ACC112 (cell line): ENCODE results near the gene ATP13A3.
A peak's percentile ranks its signal among the peaks of the same experiment; 100 is the strongest.
"Not testable (repeated sequence)": the region's sequence is repeated elsewhere in the genome, so short reads cannot be mapped to it uniquely, and the experiment has no call there.

ENCODE experiments used
- H2AFZ ChIP-seq: fragments of 200-600 bp; sonication (generic); one replicate; pipeline ENCODE4 v1.6.0; 2017; ENCODE audit warnings: antibody characterized with exemption, low read length; ENCODE audit not compliant: unreplicated experiment
- H3K27ac ChIP-seq: fragments of 200-600 bp; sonication (generic); 2 replicates; pipeline ENCODE4 v1.5.1; 2014; ENCODE audit warnings: low read depth, mild to moderate bottlenecking, antibody characterized with exemption, low read length, moderate library complexity
- H3K27me3 ChIP-seq: fragments of 200-600 bp; sonication (generic); 2 replicates; pipeline ENCODE4 v1.6.1; 2014; ENCODE audit warnings: mild to moderate bottlenecking, antibody characterized with exemption, low read length, moderate library complexity, mixed read lengths; ENCODE audit not compliant: insufficient read depth
- H3K36me3 ChIP-seq: fragments of 200-600 bp; sonication (generic); 2 replicates; pipeline ENCODE4 v1.6.1; 2016; ENCODE audit warnings: mild to moderate bottlenecking, antibody characterized with exemption, low read length, moderate library complexity, mixed read lengths; ENCODE audit not compliant: insufficient read depth
- H3K4me1 ChIP-seq: fragments of 200-600 bp; sonication (generic); one replicate; pipeline ENCODE4 v1.6.1; 2016; ENCODE audit warnings: low read length, mixed read lengths; ENCODE audit not compliant: insufficient read depth, unreplicated experiment, control insufficient read depth
- H3K4me3 ChIP-seq: fragments of 200-600 bp; sonication (generic); 2 replicates; pipeline ENCODE4 v1.5.1; 2014; ENCODE audit warnings: mild to moderate bottlenecking, low read depth, low read length
- H3K79me2 ChIP-seq: fragments of 200-600 bp; sonication (generic); one replicate; pipeline ENCODE4 v1.6.0; 2016; ENCODE audit warnings: low read length; ENCODE audit not compliant: control insufficient read depth, unreplicated experiment, insufficient read depth

The ATP13A3 gene

DNA sequence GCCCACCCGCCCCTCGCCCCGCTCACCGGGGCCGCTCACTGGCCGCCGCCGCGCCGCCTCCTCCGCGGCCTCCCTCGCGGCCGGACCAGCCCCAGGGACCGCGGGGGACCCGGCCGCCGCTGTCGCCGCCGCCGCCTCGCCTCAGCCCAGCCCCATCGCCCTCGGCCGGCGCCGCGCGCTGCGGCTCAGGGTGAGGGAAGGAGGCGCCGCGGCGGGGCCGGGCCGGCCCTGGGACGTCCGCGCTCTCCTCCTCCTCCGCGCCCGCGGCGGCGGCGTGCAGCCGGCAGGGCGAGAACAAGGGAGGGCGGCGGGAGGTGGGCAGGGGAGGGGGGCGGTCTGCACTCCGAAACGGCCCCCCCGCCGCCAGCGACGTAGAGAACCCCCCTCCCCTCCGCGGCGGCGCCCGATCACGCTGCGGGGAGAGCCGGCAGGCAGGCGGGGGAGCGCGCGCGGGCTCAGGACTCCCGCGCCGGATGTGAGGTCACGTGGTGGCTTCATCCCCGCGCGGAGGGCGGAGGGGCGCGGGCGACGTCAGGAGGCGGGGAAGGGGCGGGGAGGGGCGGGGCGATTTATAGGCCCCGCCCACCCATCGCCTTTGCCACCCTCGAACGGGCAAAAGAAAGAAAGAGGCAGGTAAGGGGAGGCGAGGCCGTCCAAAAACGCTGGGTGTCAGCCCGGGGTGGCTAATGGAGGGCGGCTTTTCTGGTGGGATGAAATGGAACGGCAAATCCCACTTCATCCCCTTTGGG lies at the start of gene ATP13A3:
TSS of gene ATP13A3 (minus strand) at position 463 of the 749 bp plus-strand sequence. CDS start 24,812 bp downstream, outside the sequence.
- Histone ChIP-seq H3K79me2 (peaks cover 55% of the 10 kb centered on the region), H3K27me3 (no peaks in the 10 kb centered on the region), H3K4me1 (peaks cover 54% of the 10 kb centered on the region), H2AFZ (peak within 1 kb of the TSS; percentile 47), H3K27ac (peak within 1 kb of the TSS; percentile 88), H3K36me3 (peaks cover 20% of the 10 kb centered on the region), H3K4me3 (peak within 1 kb of the TSS; percentile 97)

DNA sequence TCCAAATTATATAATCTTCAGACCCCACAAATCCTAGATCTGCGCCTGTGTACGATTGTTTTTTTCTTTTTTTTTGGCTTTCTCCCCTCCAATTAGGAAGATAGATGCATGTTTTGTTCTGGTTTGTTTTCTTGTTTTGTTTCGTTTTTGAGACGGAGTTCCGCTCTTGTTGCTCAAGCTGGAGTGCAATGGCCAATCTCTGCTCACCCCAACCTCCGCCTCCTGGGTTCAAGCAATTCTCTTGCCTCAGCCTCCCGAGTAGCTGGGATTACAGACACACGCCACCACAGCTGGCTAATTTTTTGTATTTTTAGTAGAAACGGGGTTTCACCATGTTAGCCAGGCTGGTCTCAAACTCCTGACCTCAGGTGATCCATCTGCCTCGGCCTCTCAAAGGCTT lies 48.4 kb upstream of the ATP13A3 start:
- H3K27me3 ChIP-seq, H3K79me2 ChIP-seq, H2AFZ ChIP-seq, H3K4me3 ChIP-seq, H3K36me3 ChIP-seq, H3K27ac ChIP-seq: not testable (repeated sequence)
- peaks cover 14% of the 10 kb centered on the region for H3K4me1 ChIP-seq

DNA sequence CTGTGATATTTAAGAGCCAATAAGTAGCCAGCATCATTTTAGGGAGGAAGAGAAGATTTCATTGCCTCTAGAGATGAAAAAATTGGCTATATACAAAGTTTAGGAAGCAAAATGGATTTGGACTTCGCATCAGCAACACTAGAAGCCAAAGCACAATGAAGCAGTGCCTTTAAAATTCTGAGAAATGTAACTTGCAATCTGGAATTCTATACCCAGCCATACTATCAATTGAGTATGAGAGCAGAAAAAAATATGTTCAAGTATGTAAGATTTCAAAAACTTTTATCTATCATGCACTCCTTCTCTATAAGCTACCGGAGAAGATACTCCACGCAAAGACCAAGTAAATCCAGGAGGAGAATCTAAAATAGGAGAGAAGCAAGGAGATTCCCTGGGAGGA lies 47.4 kb upstream of the ATP13A3 start:
- peaks cover 14% of the 10 kb centered on the region for H3K4me1 ChIP-seq
- no peak overlapping the region for H3K4me3 ChIP-seq
- H2AFZ ChIP-seq: no peak overlapping the region
- H3K36me3 ChIP-seq: peaks cover 4% of the 10 kb centered on the region; the same call in 1 of the 2 replicates
- H3K79me2 ChIP-seq: no peaks in the 10 kb centered on the region
- H3K27ac ChIP-seq: no peak overlapping the region
- no peaks in the 10 kb centered on the region for H3K27me3 ChIP-seq

DNA sequence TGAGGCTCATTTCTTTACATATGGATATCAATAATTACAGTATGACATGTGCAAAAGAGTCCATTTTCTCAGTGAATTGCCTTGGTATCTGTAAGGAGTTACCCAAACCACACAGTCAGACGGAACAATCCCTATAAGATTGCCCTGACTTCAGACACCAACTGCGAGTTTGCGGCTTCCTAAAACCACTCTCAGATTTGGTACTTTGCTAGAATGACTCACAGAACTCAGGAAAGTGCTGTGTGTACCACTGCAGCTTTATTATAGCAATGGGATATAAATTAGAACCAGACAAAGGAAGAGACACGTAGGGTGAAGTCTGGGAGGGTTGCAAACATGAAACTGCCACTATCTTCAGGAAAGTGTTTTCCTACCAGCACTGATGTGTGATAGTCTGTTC lies 45.8 kb upstream of the ATP13A3 start:
- H3K79me2 ChIP-seq: no peaks in the 10 kb centered on the region
- H3K4me3 ChIP-seq: no peak overlapping the region
- H3K4me1 ChIP-seq: peaks cover 10% of the 10 kb centered on the region
- H2AFZ ChIP-seq: no peak overlapping the region
- H3K27me3 ChIP-seq: no peaks in the 10 kb centered on the region
- H3K27ac ChIP-seq: no peak overlapping the region
- H3K36me3 ChIP-seq: peaks cover 4% of the 10 kb centered on the region; the same call in 1 of the 2 replicates

- H2AFZ ChIP-seq: no peak overlapping the region
- H3K4me1 ChIP-seq: peaks cover 16% of the 10 kb centered on the region
- H3K79me2 ChIP-seq: no peaks in the 10 kb centered on the region
- peak overlapping the region; percentile 87 for H3K27ac ChIP-seq
- H3K36me3 ChIP-seq: no peaks in the 10 kb centered on the region
- no peaks in the 10 kb centered on the region for H3K27me3 ChIP-seq
- no peak overlapping the region for H3K4me3 ChIP-seq
These were observed 40.9 kb upstream of the ATP13A3 start for GRCh38 chr3:194527726-194528125.

DNA sequence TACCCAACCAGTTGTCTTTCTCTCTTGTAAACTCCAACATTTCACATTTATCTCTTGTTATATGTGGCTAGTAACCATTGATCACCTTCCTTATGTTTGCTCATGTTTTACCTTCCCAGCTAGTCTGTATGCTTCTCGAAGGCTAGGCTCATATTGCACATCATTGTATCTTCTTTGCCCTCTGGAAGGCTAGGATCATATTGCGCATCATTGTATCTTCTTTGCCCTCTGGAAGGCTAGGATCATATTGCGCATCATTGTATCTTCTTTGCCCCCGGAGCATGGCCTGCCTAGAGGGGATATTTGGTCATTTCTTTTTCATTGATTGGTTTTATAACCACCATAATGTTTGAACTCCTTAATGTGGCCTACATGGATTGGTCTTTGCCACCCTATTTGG lies 39.4 kb upstream of the ATP13A3 start:
- peaks cover 31% of the 10 kb centered on the region for H3K4me1 ChIP-seq
- no peaks in the 10 kb centered on the region for H3K79me2 ChIP-seq
- peak overlapping the region; percentile 87 for H3K27ac ChIP-seq

DNA sequence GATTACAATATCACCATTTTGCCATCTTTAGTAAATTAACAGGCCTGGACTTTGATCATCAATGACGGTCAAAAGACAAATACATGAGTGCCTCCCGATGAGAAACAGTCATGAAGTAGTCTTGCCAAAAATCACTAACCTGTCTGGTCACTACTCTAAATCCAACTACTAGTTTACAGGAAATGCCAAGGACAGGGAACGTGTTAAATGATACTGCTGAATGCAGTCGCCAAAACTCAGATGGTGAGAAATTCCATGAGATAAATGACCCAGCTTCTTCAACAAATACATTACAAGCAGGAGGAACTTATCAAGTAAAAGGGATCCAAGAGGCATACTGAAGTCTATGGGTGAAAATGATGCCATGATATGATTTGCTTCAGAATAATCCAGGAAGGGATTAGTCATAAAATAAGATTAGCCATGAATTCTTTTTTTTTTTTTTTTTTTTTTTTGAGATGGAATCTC lies 35.8 kb upstream of the ATP13A3 start:
- H2AFZ ChIP-seq: peak overlapping the region; percentile 81
- H3K4me3 ChIP-seq: peak overlapping the region; percentile 32; the same call in 1 of the 2 replicates
- H3K4me1 ChIP-seq: peaks cover 43% of the 10 kb centered on the region
- H3K79me2 ChIP-seq: no peaks in the 10 kb centered on the region
- H3K27ac ChIP-seq: peak overlapping the region; percentile 97
- H3K36me3 ChIP-seq: no peaks in the 10 kb centered on the region
- no peaks in the 10 kb centered on the region for H3K27me3 ChIP-seq

More for the DNA sequence above, 39.4 kb upstream of the ATP13A3 start:
- no peaks in the 10 kb centered on the region for H3K36me3 ChIP-seq
- H3K27me3 ChIP-seq: no peaks in the 10 kb centered on the region
- H3K4me3 ChIP-seq: no peak overlapping the region
- no peak overlapping the region for H2AFZ ChIP-seq

- no peaks in the 10 kb centered on the region for H3K27me3 ChIP-seq
- no peaks in the 10 kb centered on the region for H3K79me2 ChIP-seq
- no peaks in the 10 kb centered on the region for H3K36me3 ChIP-seq
- H3K4me1 ChIP-seq: peaks cover 42% of the 10 kb centered on the region
- no peak overlapping the region for H2AFZ ChIP-seq
- H3K27ac ChIP-seq: peak overlapping the region; percentile 97
- peak overlapping the region; percentile 32; the same call in 1 of the 2 replicates for H3K4me3 ChIP-seq
These were observed 34.9 kb upstream of the ATP13A3 start for GRCh38 chr3:194521510-194522260.

DNA sequence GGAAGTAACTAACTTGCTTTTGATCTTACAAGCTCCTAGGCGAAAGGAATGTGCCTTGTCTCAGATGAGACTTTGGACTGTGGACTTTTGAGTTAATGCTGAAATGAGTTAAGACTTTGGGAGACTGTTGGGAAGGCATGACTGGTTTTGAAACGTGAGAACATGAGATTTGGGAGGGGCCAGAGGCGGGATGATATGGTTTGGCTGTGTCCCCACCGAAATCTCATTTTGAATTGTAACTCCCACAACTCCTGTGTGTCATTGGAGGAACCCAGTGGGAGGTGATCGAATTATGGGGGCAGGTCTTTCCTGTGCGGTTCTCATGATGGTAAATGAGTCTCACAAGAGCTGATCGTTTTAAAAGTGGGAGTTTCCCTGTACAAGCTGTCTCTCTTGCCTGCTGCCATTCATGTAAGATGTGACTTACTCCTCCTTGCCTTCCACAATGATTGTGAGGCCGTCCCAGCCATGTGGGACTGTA lies 33.9 kb upstream of the ATP13A3 start:
- H3K79me2 ChIP-seq, H3K36me3 ChIP-seq, H2AFZ ChIP-seq, H3K27me3 ChIP-seq: not testable (repeated sequence)
- 0 out of 2 replicates have a peak overlapping the region, but pooled peaks have one; percentile 33 for H3K4me3 ChIP-seq
- peak overlapping the region; percentile 97 for H3K27ac ChIP-seq
- H3K4me1 ChIP-seq: peaks cover 35% of the 10 kb centered on the region

GRCh38 chr3:194520201-194520600 lies 33.4 kb upstream of the ATP13A3 start:
- not testable (repeated sequence) for H3K79me2 ChIP-seq, H3K36me3 ChIP-seq, H3K4me3 ChIP-seq, H3K27me3 ChIP-seq, H2AFZ ChIP-seq
- Histone ChIP-seq H3K27ac (peak overlapping the region; percentile 97), H3K4me1 (peaks cover 35% of the 10 kb centered on the region)
